ENCODE results near the gene SCAANT1.

Gene SCAANT1

DNA sequence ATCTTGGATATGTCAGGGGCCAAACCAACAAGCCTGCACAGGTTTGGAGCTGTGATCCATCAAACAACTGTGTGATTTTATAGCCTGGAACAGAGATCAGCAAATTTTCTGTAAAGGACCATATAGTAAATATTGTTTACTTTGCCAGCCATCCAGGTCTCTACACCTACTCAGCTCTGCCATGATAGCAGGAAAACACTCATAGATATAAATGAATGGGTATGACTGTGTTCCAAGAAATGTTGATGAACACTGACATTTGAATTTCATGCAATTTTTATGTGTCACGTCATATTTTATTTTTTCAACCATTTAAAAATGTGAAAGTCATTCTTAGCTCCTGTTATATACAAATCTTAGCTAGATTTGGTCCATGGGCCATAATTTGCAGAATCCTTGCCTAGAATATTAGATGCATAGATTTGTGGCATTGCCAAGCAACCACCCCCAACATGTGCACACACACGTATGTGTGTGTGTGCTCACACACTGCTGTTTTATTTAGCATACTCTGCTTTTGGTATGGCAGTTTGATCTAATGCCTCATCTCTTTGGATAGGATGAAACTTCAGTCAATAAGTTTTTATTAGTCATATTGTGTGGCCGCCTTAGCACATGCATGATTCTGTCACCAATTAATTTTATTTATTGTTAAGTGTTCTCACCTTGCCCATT, 42.1 kb downstream of the SCAANT1 start:
- FAIRE-seq: no peak
- no peak for DNase-seq (ENCODE audit: extremely low spot score, insufficient read length, low read depth)

DNA sequence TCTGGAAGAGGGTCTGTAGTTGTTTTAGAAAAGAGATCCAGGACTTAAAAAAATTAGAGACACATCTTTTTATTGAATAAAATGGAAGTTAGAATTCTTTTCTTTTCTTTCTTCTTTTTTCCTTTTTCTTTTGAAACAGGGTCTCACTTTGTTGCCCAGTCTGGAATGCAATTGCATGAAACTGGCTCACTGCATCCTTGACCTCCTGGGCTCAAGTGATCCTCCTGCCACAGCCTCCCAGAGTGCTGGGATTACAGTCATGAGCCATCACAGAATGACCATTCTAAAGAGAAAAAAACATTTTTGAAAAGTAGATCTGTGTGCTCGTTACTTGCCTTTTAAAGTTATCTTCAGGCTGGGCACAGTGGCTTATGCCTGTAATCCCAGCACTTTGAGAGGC, 45.0 kb downstream of the SCAANT1 start:
- no peak for FAIRE-seq
- no peak for DNase-seq (ENCODE audit: extremely low spot score, insufficient read length, low read depth)

DNA sequence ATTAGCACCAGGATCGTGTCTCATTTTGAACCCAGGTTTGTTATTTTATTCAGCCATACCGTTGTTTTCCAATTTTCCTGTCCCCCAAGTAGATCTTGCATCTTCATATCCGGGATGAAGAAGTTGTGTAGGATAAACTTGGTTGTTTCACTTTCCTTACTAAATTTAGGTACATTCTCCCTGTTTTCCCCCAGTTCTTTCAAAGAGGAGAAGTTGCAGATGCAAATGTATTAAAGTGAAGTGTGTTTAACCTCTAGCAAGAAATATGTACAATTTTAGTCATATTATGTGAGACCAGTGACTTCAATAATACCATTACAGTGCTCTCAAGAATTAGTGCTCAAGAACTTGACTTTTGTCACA, 47.2 kb downstream of the SCAANT1 start:
- no peak for FAIRE-seq

DNA sequence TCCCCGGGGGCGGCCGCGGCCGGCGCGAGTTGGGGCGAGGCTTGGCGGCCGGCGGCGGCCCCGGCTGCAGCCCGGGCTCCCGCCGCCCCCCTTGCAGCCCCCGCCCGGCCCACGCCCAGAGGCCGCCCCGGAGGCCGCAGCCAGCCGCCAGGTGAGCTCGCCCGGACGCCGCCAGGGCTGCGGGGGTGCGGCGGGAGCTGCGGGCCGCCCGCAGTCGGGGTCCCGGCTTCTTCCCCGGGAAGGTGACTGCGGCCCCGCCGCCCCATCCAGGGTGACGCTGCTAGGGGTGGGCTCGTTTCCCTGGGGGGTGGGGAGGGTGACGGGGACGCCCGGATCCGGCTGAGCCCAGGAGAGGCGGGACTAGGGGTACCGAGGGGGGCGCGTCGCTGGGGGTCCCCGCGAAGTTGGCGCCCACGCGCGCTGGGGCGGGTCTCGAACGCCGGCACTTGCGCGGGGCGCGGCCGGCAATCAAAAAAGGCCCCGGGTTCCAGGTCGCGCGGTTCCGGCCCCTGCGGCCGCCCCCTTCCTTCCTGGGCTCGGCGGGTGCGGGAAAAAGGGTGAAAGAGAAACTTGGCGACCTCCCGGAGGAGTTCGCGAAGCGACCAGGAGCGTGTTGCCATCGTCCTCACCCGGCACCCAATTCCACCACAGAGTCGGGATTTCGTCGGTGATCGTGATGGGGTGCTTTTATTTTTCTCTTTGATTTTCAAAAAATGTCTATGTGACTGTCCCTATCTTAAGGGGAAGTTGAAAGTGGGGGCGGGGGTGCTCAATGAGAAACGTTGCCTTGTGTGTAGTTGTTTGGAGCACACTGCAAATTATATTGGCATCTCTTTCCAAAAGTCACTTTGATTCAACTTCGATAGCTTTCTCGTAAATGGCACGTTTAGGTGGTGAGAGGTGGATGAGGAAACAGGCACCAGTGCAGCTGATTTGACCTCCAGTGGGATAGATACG, 47.9 kb downstream of the SCAANT1 start:
- DNase-seq (ENCODE audit: extremely low spot score, insufficient read length, low read depth) (peak; percentile 18), FAIRE-seq (peak; percentile 74)

More for the DNA sequence above, 47.2 kb downstream of the SCAANT1 start:
- no peak for DNase-seq (ENCODE audit: extremely low spot score, insufficient read length, low read depth)

DNA sequence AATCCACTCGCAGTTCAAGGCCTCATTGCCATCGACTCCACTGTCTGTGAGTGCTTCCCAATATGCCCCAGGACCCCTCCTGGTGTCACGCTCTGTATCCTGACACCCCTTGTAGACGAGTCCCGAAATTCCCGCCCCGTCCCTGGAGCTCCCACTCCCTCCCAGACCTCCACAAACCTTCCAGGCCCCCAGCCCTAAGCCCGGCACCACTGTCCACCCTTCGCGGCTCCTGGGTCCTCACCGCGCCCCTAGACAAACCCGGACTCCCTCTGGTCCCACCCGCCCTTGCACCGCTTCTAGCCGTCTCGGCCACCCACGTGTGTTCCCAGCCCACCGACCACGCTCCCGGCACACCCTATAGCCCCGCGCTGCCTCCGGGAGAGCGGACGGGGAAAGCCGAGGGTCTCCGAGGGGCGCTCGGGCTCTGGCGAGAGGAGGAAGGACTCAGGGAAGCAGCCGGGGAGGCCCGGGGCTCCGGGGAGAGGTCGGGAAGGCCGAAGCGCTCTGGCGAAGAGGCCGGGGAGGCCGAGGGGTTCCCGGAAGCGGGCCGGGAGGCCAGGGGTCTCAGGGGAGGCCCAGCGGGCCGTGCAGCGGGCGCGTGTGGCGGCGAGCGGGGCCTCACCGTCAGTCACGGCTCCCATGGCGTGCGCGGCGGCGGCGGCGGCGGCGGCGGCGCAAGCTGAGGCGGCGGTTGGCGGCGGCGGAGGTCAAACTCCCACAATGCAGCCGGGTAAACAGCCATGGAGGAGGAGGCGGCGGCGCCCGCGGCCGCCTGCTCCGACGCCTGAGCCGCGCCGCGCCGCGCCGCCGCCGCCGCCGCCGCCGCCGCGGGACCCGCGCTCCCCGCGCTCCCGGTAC, 48.8 kb downstream of the SCAANT1 start, which contains the start of the genes ATXN7 and THOC7:
Gene ATXN7, plus strand, starts transcription at position 718 of the 858 bp plus-strand sequence. CDS start 48,732 bp downstream, outside the sequence.
Gene THOC7, minus strand, starts transcription at position 656 of the 858 bp plus-strand sequence. Its CDS starts 15 bp downstream, at position 641.
- DNase-seq (ENCODE audit: extremely low spot score, insufficient read length, low read depth) (peak; percentile 52), FAIRE-seq (no peak)

DNA sequence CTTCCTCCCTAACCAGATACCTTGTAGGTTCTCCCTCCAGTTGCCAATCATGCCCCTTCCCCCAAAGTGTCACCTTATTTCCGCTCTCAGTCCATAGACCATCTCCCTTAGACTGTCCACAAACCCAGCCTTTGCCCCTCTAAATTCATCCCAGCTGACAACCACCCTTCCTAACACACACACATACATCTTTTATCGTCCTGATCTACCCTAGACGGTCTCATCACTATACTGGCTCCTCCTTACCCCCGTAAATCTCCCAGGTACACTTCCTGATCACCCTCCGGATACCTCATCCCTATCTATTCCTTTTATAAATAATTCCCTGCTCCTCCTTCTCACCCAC, 49.4 kb downstream of the SCAANT1 start:
- DNase-seq (ENCODE audit: extremely low spot score, insufficient read length, low read depth) (no peak), FAIRE-seq (peak; percentile 46)
